Adrenal gland (tissue), 5 donors: ENCODE results near the gene RAVER2.

Source experiments
- POLR2A ChIP-seq, 2 donors: fragments of 450-650 bp; IDR thresholded peaks; one replicate each; pipeline ENCODE4 v1.6.1; 2017; ENCODE audit warnings: antibody characterized with exemption in 2 of 2, mild to moderate bottlenecking in 2 of 2, moderate library complexity in 1 of 2
- TF ChIP-seq, protein P1 (sequence below), 6 experiments: fragments of 450-650 bp in 4 of 6; fragments of 200-600 bp in 2 of 6; sonication (generic) in 1 of 6; IDR thresholded peaks; 1 replicate in 5 of 6; 2 replicates in 1 of 6; pipeline versions ENCODE4 v1.5.1 to v1.8.0; 2016 to 2021; ENCODE audit warnings: antibody characterized with exemption in 6 of 6, mild to moderate bottlenecking in 2 of 6, moderate library complexity in 1 of 6
- donor health status: DM: no; HTN: no; CAD: no.

DNA sequence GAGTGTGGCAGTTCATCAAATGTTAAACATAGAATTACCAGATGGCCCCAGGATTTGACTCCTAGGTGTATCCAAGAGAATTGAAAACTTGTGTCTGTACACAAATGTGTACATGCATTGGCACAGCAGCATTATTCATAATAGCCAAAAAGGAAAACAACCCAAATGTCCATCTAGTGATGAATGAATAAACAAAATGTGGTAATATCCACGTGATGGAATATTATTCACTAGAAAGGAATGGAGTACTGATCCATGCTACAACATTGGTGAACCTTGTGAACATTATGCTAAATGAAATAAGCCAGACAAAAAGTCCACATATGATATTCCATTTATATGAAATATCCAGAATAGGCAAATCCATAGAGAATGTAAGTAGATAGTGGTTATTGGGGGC, 77.7 kb downstream of the RAVER2 start:
- TF ChIP-seq, protein P1, sequence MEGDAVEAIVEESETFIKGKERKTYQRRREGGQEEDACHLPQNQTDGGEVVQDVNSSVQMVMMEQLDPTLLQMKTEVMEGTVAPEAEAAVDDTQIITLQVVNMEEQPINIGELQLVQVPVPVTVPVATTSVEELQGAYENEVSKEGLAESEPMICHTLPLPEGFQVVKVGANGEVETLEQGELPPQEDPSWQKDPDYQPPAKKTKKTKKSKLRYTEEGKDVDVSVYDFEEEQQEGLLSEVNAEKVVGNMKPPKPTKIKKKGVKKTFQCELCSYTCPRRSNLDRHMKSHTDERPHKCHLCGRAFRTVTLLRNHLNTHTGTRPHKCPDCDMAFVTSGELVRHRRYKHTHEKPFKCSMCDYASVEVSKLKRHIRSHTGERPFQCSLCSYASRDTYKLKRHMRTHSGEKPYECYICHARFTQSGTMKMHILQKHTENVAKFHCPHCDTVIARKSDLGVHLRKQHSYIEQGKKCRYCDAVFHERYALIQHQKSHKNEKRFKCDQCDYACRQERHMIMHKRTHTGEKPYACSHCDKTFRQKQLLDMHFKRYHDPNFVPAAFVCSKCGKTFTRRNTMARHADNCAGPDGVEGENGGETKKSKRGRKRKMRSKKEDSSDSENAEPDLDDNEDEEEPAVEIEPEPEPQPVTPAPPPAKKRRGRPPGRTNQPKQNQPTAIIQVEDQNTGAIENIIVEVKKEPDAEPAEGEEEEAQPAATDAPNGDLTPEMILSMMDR (IDR thresholded peaks at IDR 0.05): no peak
- TF ChIP-seq POLR2A (IDR thresholded peaks at IDR 0.05): no peak
